Adrenal gland (tissue), 5 donors: Measurements from ENCODE around the gene PTX4.
"Not testable (repeated sequence)": the region's sequence is repeated elsewhere in the genome, so short reads cannot be mapped to it uniquely, and the experiment has no call there.

Experiments
- CTCF ChIP-seq, 6 experiments: fragments of 450-650 bp in 4 of 6; fragments of 200-600 bp in 2 of 6; sonication (generic) in 1 of 6; IDR thresholded peaks; 1 replicate in 5 of 6; 2 replicates in 1 of 6; pipeline versions ENCODE4 v1.5.1 to v1.8.0; 2016 to 2021; ENCODE audit warnings: antibody characterized with exemption in 6 of 6, mild to moderate bottlenecking in 2 of 6, moderate library complexity in 1 of 6
- POLR2A ChIP-seq, 2 donors: fragments of 450-650 bp; IDR thresholded peaks; one replicate each; pipeline ENCODE4 v1.6.1; 2017; ENCODE audit warnings: antibody characterized with exemption in 2 of 2, mild to moderate bottlenecking in 2 of 2, moderate library complexity in 1 of 2
- donor health status: DM: no; HTN: no; CAD: no.

DNA sequence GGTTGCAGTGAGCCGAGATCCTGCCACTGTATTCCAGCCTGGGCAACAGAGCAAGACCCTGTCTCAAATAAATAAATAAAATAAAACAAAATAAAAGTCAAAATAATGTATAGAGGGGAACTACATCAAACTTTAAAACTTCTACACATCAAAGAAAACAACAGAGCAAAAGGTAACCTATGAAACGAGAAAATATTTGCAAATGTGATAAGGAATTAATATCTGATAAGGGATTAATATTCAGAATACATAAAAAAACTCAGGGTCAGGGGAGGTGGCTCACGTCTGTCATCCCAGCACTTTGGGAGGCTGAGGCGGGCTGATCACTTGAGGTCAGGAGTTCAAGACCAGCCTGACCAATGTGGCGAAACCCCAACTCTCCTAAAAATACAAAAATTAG is 19.6 kb downstream of the PTX4 start:
- not testable (repeated sequence) for TF ChIP-seq CTCF, POLR2A (IDR thresholded peaks at IDR 0.05)
